Peyer's patch (tissue), 4 donors: Measurements from ENCODE around the gene MAP2K5. TPM values are rescaled to one million over a fixed set of nuclear protein-coding genes. Genes with fewer than 3 reads are reported as not detected.

Source experiments
- DNase-seq, 3 donors: peaks; one replicate each; pipeline ENCODE4 v3.0.0-alpha.2; 2017 to 2019
- H3K27ac ChIP-seq, 4 donors: fragments of 200-600 bp; sonication (generic); one replicate each; pipeline ENCODE4 v1.5.1; 2016 to 2019
- H3K27me3 ChIP-seq, 2 donors: fragments of 200-600 bp; sonication (generic); one replicate each; pipeline ENCODE4 v1.5.1; 2019
- H3K36me3 ChIP-seq, 3 donors: fragments of 200-600 bp; sonication (generic); one replicate each; pipeline ENCODE4 v1.5.1; 2016 to 2019
- H3K4me1 ChIP-seq, 4 donors: fragments of 200-600 bp; sonication (generic); one replicate each; pipeline ENCODE4 v1.5.1; 2016 to 2019
- H3K4me3 ChIP-seq, 4 donors: fragments of 200-600 bp; sonication (generic); 1 replicate in 3 of 4; 2 replicates in 1 of 4; pipeline ENCODE4 v1.5.1; 2016 to 2019; ENCODE audit warnings: mild to moderate bottlenecking in 1 of 4
- H3K9me3 ChIP-seq, 4 donors: fragments of 200-600 bp; sonication (generic); one replicate each; pipeline ENCODE4 v1.5.1; 2016 to 2019; ENCODE audit warnings: mild to moderate bottlenecking in 1 of 4
- POLR2A ChIP-seq, 2 donors: fragments of 450-650 bp; IDR thresholded peaks; one replicate each; pipeline ENCODE4 v1.5.1; 2017; ENCODE audit warnings: antibody characterized with exemption in 2 of 2, mild to moderate bottlenecking in 2 of 2, moderate library complexity in 2 of 2
- total RNA-seq, 4 donors: library from RNA; depleted of rRNA; stranded (reverse); fragments of >200 nt; gene quantifications; one replicate each; pipeline ENCODE4 v1.1.0, GENCODE V29; 2016
- TF ChIP-seq, protein P1 (sequence below), 6 experiments: fragments of 450-650 bp in 4 of 6; fragments of 200-600 bp in 2 of 6; sonication (generic) in 1 of 6; IDR thresholded peaks; one replicate each; pipeline ENCODE4 v1.5.1; 2017 to 2019; ENCODE audit warnings: antibody characterized with exemption in 6 of 6, mild to moderate bottlenecking in 3 of 6, moderate library complexity in 1 of 6

MAP2K5 gene
- total RNA-seq, 4 donors from 2014 or later: 14.0 to 50.3 (median 21.2) TPM

DNA sequence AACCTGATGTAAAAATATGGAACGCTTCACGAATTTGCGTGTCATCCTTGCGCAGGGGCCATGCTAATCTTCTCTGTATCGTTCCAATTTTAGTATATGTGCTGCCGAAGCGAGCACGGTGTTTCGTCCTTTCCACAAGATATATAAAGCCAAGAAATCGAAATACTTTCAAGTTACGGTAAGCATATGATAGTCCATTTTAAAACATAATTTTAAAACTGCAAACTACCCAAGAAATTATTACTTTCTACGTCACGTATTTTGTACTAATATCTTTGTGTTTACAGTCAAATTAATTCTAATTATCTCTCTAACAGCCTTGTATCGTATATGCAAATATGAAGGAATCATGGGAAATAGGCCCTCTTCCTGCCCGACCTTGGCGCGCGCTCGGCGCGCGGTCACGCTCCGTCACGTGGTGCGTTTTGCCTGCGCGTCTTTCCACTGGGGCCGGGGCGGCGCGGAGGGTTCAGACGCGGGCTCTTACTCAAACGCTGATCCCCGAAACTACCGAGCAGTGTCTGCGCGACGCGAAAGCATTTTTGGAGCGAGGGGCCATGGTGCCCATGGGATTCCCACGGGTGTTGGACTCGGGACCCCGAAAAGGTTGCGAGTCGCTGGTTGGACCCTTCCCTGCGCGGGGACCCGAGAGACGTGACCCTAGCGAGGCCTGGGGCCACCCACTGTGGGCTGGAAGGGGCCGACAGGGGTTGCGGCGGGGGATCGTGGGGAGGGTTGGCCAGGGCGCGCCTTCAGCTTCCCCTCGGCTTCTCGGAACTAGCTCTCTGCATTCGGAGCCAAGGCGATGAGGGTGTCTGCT, 297.6 kb downstream of the MAP2K5 start, which contains the start of gene RNU6-1:
RNU6-1 (minus strand) TSS at position 117 of the 820 bp plus-strand sequence.
- Histone ChIP-seq H3K36me3 (no peaks in the 10 kb centered on the region), H3K9me3 (no peaks in the 10 kb centered on the region), H3K4me1 (peaks cover 0 to 29% (median 12%) of the 10 kb centered on the region in 4 donors), H3K27me3 (peaks cover 0 to 9% of the 10 kb centered on the region in 2 donors), H3K27ac (peak within 1 kb of the TSS; percentile 93 to 99 (median 96)), H3K4me3 (peak within 1 kb of the TSS; percentile 69 to 95 (median 86))
- peak; percentile 92 to 98 (median 96) for DNase-seq
- TF ChIP-seq POLR2A (IDR thresholded peaks at IDR 0.05): peak; percentile 61 to 73
- TF ChIP-seq, protein P1, sequence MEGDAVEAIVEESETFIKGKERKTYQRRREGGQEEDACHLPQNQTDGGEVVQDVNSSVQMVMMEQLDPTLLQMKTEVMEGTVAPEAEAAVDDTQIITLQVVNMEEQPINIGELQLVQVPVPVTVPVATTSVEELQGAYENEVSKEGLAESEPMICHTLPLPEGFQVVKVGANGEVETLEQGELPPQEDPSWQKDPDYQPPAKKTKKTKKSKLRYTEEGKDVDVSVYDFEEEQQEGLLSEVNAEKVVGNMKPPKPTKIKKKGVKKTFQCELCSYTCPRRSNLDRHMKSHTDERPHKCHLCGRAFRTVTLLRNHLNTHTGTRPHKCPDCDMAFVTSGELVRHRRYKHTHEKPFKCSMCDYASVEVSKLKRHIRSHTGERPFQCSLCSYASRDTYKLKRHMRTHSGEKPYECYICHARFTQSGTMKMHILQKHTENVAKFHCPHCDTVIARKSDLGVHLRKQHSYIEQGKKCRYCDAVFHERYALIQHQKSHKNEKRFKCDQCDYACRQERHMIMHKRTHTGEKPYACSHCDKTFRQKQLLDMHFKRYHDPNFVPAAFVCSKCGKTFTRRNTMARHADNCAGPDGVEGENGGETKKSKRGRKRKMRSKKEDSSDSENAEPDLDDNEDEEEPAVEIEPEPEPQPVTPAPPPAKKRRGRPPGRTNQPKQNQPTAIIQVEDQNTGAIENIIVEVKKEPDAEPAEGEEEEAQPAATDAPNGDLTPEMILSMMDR (IDR thresholded peaks at IDR 0.05): peak in 1 of 6 experiments; percentile 5

DNA sequence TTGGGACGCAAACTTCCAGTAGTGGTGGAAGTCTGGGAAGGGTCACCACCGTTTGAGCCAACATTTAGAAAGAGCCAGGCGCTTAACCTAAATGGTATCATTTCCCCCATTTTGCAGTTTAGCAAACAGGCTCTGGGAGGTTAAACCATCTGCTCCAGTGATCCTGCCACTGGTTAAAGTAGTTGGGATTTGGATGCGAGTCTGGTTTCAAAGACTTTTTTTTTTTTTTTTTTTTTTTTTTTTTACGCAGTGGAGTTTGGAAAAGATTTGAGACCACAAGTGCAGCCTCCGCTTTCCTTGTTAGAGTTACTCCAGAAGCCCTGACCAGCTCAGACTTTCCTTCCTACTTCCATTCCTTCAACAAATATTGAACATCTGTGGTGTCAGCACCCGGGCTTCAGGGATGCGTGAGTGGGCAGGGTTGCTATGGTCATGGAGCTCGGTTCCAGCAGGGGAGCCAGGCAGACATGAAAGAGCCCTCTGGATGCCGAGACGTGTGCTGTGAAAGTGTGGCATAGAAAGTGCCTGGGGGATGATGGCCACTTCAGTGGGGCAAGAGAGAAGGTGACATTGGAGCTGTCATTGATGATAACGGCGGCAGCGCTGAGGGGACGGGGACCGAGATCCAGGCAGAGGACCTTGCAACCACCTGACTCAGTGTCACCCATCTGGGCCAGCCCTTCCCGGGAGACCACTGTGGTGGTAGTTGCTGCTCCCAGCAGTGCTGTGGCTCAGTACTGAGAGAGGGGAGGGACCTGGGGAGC, 298.4 kb downstream of the MAP2K5 start:
- Histone ChIP-seq H3K36me3 (no peaks in the 10 kb centered on the region), H3K9me3 (no peaks in the 10 kb centered on the region), H3K27me3 (peaks cover 0 to 1% of the 10 kb centered on the region in 2 donors), H3K4me3 (peak overlapping the region; percentile 69 to 95 (median 86)), H3K4me1 (peaks cover 0 to 21% (median 4%) of the 10 kb centered on the region in 4 donors), H3K27ac (peak overlapping the region; percentile 93 to 99 (median 96))
- no peak for TF ChIP-seq POLR2A (IDR thresholded peaks at IDR 0.05)
- TF ChIP-seq, protein P1 (IDR thresholded peaks at IDR 0.05): no peak
- peak in 1 of 3 donors; percentile 56 for DNase-seq

DNA sequence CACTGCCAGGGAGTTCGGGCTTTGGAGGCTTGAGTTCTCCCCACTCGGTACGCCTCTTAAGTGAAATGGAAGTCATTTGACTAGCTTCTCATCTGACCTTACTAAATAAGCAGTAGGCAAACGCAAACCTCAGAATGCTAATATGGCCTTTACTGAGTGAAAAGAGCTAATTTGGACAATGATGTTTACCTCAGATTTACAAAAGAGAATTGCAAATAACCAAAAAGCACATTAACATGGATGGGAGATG, 298.9 kb downstream of the MAP2K5 start:
- Histone ChIP-seq H3K36me3 (no peaks in the 10 kb centered on the region), H3K9me3 (no peaks in the 10 kb centered on the region), H3K4me3 (peak overlapping the region in 3 of 4 donors; percentile 69 to 95 (median 84)), H3K4me1 (peaks cover 0 to 18% (median 3%) of the 10 kb centered on the region in 4 donors), H3K27ac (peak overlapping the region; percentile 42 to 99 (median 96)), H3K27me3 (no peaks in the 10 kb centered on the region)
- TF ChIP-seq, protein P1 (IDR thresholded peaks at IDR 0.05): no peak
- TF ChIP-seq POLR2A (IDR thresholded peaks at IDR 0.05): no peak
- no peak for DNase-seq

DNA sequence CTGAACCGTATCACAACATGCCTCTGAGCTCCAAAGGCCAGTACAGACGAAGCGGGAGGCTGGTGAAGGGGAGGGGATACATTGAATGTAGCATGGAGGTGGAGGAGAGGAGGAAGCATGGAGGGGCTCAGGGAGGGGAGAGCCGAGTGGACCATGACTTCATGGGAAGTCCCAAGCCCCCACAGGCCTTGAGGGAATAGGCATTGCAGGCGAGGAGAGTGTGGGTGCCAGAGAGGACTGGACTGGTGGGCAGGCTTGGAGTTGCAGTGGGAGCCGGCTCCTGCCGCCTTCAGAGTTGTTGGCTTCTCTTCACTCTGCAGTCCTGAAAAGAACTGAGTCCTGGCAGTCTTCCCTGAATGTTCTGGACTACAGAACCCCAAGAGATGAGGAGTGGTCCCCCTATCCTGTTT, 300.6 kb downstream of the MAP2K5 start:
- Histone ChIP-seq H3K27ac (no peak overlapping the region), H3K9me3 (no peaks in the 10 kb centered on the region), H3K4me3 (no peak overlapping the region), H3K36me3 (no peaks in the 10 kb centered on the region), H3K27me3 (no peaks in the 10 kb centered on the region), H3K4me1 (peaks cover 0 to 18% (median 3%) of the 10 kb centered on the region in 4 donors)
- DNase-seq: no peak
- TF ChIP-seq, protein P1 (IDR thresholded peaks at IDR 0.05): no peak
- TF ChIP-seq POLR2A (IDR thresholded peaks at IDR 0.05): no peak

DNA sequence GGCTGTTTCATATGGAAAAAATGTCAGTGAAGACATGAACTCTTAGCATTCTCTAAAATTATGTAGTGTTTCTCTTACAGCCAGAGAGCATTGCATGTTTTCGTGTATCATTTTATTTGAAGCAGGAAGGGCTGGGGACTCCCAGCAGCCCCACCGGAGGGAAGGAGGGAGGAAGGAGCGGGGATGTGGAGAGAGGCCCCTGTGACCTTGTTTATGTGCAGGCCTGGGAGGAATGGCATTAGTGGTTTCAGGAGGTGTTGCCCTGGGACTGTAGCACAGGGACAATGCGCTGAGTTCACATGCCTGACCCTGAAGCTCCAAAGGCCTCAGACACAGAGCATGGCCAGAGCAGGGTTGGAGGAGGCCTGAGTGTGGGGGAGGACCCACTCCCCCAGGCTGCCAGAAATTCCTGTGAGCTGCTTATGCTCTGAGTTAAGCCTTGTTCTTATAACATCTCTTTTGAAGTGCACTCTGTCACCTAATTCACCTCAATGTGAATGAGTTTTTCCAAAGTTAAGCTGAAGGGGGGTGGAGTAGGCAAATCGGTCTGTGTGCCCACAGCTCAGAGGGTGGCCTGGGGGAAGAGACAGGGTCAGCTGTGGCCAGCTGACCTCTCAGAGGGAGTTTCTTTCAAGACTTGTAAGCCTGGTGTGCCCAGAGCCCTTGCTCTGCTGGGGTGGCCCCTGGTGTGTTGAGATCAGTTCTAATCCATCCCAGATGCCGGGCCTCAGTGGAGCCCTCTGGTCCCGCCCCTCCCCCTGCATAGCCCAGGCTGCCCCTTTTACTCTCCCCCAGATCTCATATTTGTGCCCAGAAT, 301.3 kb downstream of the MAP2K5 start:
- Histone ChIP-seq H3K4me1 (peaks cover 0 to 12% (median 2%) of the 10 kb centered on the region in 4 donors), H3K4me3 (no peak overlapping the region), H3K27me3 (no peaks in the 10 kb centered on the region), H3K36me3 (no peaks in the 10 kb centered on the region), H3K9me3 (no peaks in the 10 kb centered on the region), H3K27ac (no peak overlapping the region)
- TF ChIP-seq, protein P1 (IDR thresholded peaks at IDR 0.05): no peak
- no peak for TF ChIP-seq POLR2A (IDR thresholded peaks at IDR 0.05)
- DNase-seq: no peak
